AG04450 (cell line): ENCODE data around the gene PTPRQ. TPM values are rescaled to one million over a fixed set of nuclear protein-coding genes. Genes with fewer than 3 reads are reported as not detected.

ENCODE experiments used
- CTCF ChIA-PET: fragments of 300-600, 350-600 bp; formaldehyde crosslinking; extraction: SDS; loops from one replicate; lab custom pipeline; 2022; ENCODE audit warnings: antibody characterized with exemption, inconsistent platforms; lab: Charles Lee
- POLR2A ChIA-PET: fragments of 350-600 bp; formaldehyde crosslinking; extraction: SDS; loops from one replicate; lab custom pipeline; 2021; ENCODE audit warnings: antibody characterized with exemption, inconsistent platforms; lab: Yijun Ruan, JAX
- DNase-seq: peaks from one replicate; pipeline ENCODE4 v3.0.0-alpha.2; 2011; ENCODE audit warnings: low read depth, low spot score
- H3K27ac ChIP-seq: one replicate; pipeline ENCODE4 v1.5.1; 2012; ENCODE audit warnings: low read depth, low read length, control low read depth
- H3K27me3 ChIP-seq: one replicate; pipeline ENCODE4 v1.6.0; 2012; ENCODE audit warnings: low read length; ENCODE audit not compliant: control insufficient read depth, insufficient read depth
- H3K4me3 ChIP-seq: 2 replicates; pipeline ENCODE4 v1.5.1; 2011; ENCODE audit warnings: mild to moderate bottlenecking, low read depth, low read length, control low read depth
- H3K9me3 ChIP-seq: 2 replicates; pipeline ENCODE4 v1.5.1; 2012; ENCODE audit warnings: low read length; ENCODE audit not compliant: control insufficient read depth, insufficient read depth
- CTCF ChIP-seq: IDR thresholded peaks from 2 replicates; pipeline ENCODE4 v1.5.1; 2011; ENCODE audit warnings: low read depth, low read length, control low read depth, inconsistent platforms
- polyA plus RNA-seq: library from polyadenylated mRNA; depleted of rRNA; stranded (reverse); fragments of >200 nt; gene quantifications from 2 replicates; pipeline ENCODE4 v1.2.3, GENCODE V29; 2011

PTPRQ gene
- polyA plus RNA-seq, 1 experiment, result 1.1 TPM

- Histone ChIP-seq H3K4me3 (no peak overlapping the region), H3K9me3 (no peaks in the 10 kb centered on the region), H3K27ac (no peak overlapping the region), H3K27me3 (no peaks in the 10 kb centered on the region)
- ChIA-PET POLR2A (no interaction called here), CTCF (no interaction called here)
- TF ChIP-seq CTCF, result no peak
- no peak for DNase-seq
Measured at GRCh38 chr12:80567401-80567800, 123.4 kb downstream of the PTPRQ start.

GRCh38 chr12:80576641-80577418, 132.8 kb downstream of the PTPRQ start:
- ChIA-PET POLR2A (no interaction called here), CTCF (no interaction called here)
- no peaks in the 10 kb centered on the region for H3K27me3 ChIP-seq
- no peak overlapping the region for H3K4me3 ChIP-seq
- DNase-seq, result no peak
- H3K27ac ChIP-seq, result no peak overlapping the region
- peaks cover 6% of the 10 kb centered on the region for H3K9me3 ChIP-seq
- no peak for TF ChIP-seq CTCF

- Histone ChIP-seq H3K4me3 (no peak overlapping the region), H3K27me3 (no peaks in the 10 kb centered on the region), H3K27ac (no peak overlapping the region), H3K9me3 (peaks cover 6% of the 10 kb centered on the region)
- ChIA-PET POLR2A (interaction anchor here (1.6 kb wide), 1 partner anchor 13 kb away, joined by 5 read pairs; no protein-coding TSS in a partner anchor), CTCF (interaction anchor here (1.5 kb wide), 1 partner anchor 107 kb away, joined by 3 read pairs; no protein-coding TSS in a partner anchor)
- TF ChIP-seq CTCF, result no peak
- DNase-seq, result peak; percentile 80
Measured at GRCh38 chr12:80580254-80580653, 136.2 kb downstream of the PTPRQ start.

- no peak for DNase-seq
- no peak overlapping the region for H3K4me3 ChIP-seq
- TF ChIP-seq CTCF, result no peak
- POLR2A ChIA-PET, result no interaction called here
- H3K9me3 ChIP-seq, result peaks cover 4% of the 10 kb centered on the region
- H3K27me3 ChIP-seq, result no peaks in the 10 kb centered on the region
- H3K27ac ChIP-seq, result no peak overlapping the region
- CTCF ChIA-PET, result no interaction called here
Measured at GRCh38 chr12:80581783-80582182, 137.7 kb downstream of the PTPRQ start.

GRCh38 chr12:80582431-80582830, 138.4 kb downstream of the PTPRQ start:
- TF ChIP-seq CTCF, result no peak
- Histone ChIP-seq H3K27me3 (no peaks in the 10 kb centered on the region), H3K27ac (no peak overlapping the region), H3K4me3 (no peak overlapping the region), H3K9me3 (peaks cover 4% of the 10 kb centered on the region; the same call in 1 of the 2 replicates)
- POLR2A ChIA-PET, result no interaction called here
- DNase-seq, result no peak
- CTCF ChIA-PET, result no interaction called here
